Loucy (cell line): ENCODE results near the gene GRB7.

Experiments used
- H2AFZ ChIP-seq: fragments of 200-600 bp; sonication (generic); 2 replicates; pipeline ENCODE4 v1.6.0; 2016; ENCODE audit warnings: antibody characterized with exemption, mild to moderate bottlenecking, low read length, moderate library complexity
- H3F3A ChIP-seq: fragments of 200-600 bp; 2 replicates; pipeline ENCODE4 v1.6.0; 2016; ENCODE audit warnings: antibody characterized with exemption, low read depth, mild to moderate bottlenecking
- H3K27me3 ChIP-seq: fragments of 200-600 bp; sonication (generic); 2 replicates; pipeline ENCODE4 v1.6.1; 2014; ENCODE audit warnings: low read length, mild to moderate bottlenecking; ENCODE audit not compliant: insufficient read depth, poor library complexity, severe bottlenecking
- H3K36me3 ChIP-seq: fragments of 200-600 bp; sonication (generic); 2 replicates; pipeline ENCODE4 v1.6.1; 2016; ENCODE audit warnings: low read length; ENCODE audit not compliant: insufficient read depth
- H3K4me1 ChIP-seq: fragments of 200-600 bp; sonication (generic); 2 replicates; pipeline ENCODE4 v1.5.1; 2014; ENCODE audit warnings: low read length, mild to moderate bottlenecking; ENCODE audit not compliant: insufficient read depth, poor library complexity, severe bottlenecking
- H3K4me2 ChIP-seq: fragments of 200-600 bp; sonication (generic); 2 replicates; pipeline ENCODE4 v1.6.0; 2014; ENCODE audit warnings: antibody characterized with exemption, low read length, low read depth, mild to moderate bottlenecking; ENCODE audit not compliant: poor library complexity, severe bottlenecking
- H3K4me3 ChIP-seq: fragments of 200-600 bp; sonication (generic); 2 replicates; pipeline ENCODE4 v1.5.1; 2014; ENCODE audit warnings: low read length, mild to moderate bottlenecking, mixed read lengths; ENCODE audit not compliant: poor library complexity, severe bottlenecking
- H3K79me2 ChIP-seq: fragments of 200-600 bp; sonication (generic); 2 replicates; pipeline ENCODE4 v1.6.1; 2014; ENCODE audit warnings: low read length; ENCODE audit not compliant: insufficient read depth
- H3K9ac ChIP-seq: fragments of 200-600 bp; sonication (generic); 2 replicates; pipeline ENCODE4 v1.6.0; 2014; ENCODE audit warnings: mild to moderate bottlenecking, low read depth, low read length, moderate library complexity; ENCODE audit not compliant: poor library complexity, severe bottlenecking
- H3K9me2 ChIP-seq: fragments of 200-600 bp; sonication (generic); replicated peaks from 2 replicates; pipeline ENCODE4 v1.6.1; 2016; ENCODE audit warnings: low read depth, low read length, mixed read lengths
- H3K9me3 ChIP-seq: fragments of 200-600 bp; sonication (generic); 2 replicates; pipeline ENCODE4 v1.6.1; 2014; ENCODE audit warnings: mild to moderate bottlenecking, antibody characterized with exemption, low read length, low read depth; ENCODE audit not compliant: insufficient read depth
- H4K20me1 ChIP-seq: fragments of 200-600 bp; sonication (generic); 2 replicates; pipeline ENCODE4 v1.6.0; 2014; ENCODE audit warnings: antibody characterized with exemption, low read length, mild to moderate bottlenecking; ENCODE audit not compliant: insufficient read depth, poor library complexity, severe bottlenecking
- EZH2phosphoT487 ChIP-seq: fragments of 200-600 bp; IDR thresholded peaks from 2 replicates; pipeline ENCODE4 v1.6.1; 2018; ENCODE audit warnings: antibody characterized with exemption, mild to moderate bottlenecking, moderate library complexity, borderline replicate concordance
- TF ChIP-seq, protein P1 (sequence below): fragments of 200-600 bp; sonication (generic); conservative IDR thresholded peaks from 2 replicates; pipeline ENCODE4 v1.5.1; 2014; ENCODE audit warnings: mild to moderate bottlenecking, antibody characterized with exemption, low read length

GRB7 gene

DNA sequence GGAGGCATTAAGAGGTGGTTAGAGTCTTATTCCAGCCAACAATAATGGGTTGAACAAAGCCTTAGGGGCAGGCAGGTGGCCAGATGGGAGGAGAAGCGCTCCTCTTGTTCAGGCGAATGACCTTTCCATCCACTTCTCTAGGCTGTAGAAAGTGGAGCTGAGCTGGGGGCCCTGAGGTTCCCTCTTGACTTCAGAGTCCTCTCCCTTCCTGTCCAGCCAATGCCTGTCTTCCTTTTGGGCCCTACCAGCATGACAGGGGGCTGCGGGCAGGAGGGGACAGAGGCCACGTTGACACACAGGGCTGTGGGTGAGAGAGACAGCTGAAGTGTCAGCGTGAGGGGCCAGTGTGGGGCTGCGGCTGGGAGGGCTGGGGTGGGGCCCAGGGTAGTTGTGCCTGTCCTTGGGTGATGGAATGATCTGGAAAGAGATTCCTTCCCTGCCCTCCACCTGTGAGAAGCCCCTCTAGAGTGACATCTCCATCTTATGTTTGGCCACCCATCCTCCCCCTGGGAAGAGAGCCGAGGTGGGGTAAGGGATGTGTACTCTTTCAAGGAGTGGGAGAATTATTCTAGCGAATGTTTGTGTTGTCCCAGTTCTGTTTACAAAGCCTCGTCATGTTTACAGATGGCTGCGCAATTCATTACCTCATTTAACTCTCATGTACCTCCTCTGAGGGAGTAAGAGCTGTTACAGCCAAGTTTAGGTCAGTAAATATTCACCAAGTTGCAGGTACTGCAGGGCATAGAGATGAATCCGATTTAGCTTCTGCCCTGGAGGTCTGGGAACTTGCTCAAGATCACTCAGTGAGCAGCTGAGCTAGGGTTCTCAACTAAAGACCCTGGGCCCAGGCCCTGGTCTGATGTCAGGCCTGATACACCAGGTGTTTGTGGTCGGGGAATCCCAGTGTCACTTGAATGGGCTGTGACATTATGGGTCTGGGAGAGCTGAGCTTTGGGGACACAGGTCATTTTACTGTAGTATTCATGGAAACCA, 34.5 kb upstream of the GRB7 start:
- Histone ChIP-seq H4K20me1 (no peaks in the 10 kb centered on the region), H3K4me3 (no peak overlapping the region), H2AFZ (no peak overlapping the region), H3K9ac (no peak overlapping the region), H3K9me3 (no peaks in the 10 kb centered on the region), H3K9me2 (no peaks in the 10 kb centered on the region), H3F3A (no peaks in the 10 kb centered on the region), H3K4me2 (no peak overlapping the region), H3K4me1 (peaks cover 7% of the 10 kb centered on the region), H3K27me3 (no peaks in the 10 kb centered on the region), H3K36me3 (no peaks in the 10 kb centered on the region), H3K79me2 (no peaks in the 10 kb centered on the region)
- TF ChIP-seq EZH2phosphoT487 = no peak
- TF ChIP-seq, protein P1, sequence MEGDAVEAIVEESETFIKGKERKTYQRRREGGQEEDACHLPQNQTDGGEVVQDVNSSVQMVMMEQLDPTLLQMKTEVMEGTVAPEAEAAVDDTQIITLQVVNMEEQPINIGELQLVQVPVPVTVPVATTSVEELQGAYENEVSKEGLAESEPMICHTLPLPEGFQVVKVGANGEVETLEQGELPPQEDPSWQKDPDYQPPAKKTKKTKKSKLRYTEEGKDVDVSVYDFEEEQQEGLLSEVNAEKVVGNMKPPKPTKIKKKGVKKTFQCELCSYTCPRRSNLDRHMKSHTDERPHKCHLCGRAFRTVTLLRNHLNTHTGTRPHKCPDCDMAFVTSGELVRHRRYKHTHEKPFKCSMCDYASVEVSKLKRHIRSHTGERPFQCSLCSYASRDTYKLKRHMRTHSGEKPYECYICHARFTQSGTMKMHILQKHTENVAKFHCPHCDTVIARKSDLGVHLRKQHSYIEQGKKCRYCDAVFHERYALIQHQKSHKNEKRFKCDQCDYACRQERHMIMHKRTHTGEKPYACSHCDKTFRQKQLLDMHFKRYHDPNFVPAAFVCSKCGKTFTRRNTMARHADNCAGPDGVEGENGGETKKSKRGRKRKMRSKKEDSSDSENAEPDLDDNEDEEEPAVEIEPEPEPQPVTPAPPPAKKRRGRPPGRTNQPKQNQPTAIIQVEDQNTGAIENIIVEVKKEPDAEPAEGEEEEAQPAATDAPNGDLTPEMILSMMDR = no peak

DNA sequence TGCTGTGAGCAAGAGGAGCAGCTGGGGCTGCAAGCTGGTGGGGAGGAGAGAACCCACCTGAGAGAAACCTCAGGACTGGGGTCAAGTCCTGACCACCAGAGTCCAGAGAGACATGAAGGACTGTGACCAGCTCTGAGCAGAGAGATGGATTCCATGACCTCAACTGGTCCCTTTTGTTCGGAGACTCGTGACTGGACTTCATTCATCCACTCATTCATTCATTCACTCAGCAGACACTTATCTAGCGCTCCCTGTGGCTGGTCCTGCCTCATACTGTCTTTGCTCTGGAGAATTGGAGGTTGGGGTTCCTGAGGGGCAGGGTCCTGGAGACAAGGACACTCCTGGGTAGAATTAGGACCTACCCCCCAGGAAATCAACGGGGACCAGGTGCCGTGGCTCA, 33.8 kb upstream of the GRB7 start:
- Histone ChIP-seq H3K36me3 (no peaks in the 10 kb centered on the region), H3K27me3 (no peaks in the 10 kb centered on the region), H3K4me3 (no peak overlapping the region), H3K4me1 (peaks cover 7% of the 10 kb centered on the region), H3K9me3 (no peaks in the 10 kb centered on the region), H4K20me1 (no peaks in the 10 kb centered on the region), H3K4me2 (no peak overlapping the region), H3K79me2 (no peaks in the 10 kb centered on the region), H3F3A (no peaks in the 10 kb centered on the region), H3K9me2 (no peaks in the 10 kb centered on the region), H3K9ac (no peak overlapping the region), H2AFZ (no peak overlapping the region)
- no peak for TF ChIP-seq EZH2phosphoT487
- TF ChIP-seq, protein P1 = no peak

DNA sequence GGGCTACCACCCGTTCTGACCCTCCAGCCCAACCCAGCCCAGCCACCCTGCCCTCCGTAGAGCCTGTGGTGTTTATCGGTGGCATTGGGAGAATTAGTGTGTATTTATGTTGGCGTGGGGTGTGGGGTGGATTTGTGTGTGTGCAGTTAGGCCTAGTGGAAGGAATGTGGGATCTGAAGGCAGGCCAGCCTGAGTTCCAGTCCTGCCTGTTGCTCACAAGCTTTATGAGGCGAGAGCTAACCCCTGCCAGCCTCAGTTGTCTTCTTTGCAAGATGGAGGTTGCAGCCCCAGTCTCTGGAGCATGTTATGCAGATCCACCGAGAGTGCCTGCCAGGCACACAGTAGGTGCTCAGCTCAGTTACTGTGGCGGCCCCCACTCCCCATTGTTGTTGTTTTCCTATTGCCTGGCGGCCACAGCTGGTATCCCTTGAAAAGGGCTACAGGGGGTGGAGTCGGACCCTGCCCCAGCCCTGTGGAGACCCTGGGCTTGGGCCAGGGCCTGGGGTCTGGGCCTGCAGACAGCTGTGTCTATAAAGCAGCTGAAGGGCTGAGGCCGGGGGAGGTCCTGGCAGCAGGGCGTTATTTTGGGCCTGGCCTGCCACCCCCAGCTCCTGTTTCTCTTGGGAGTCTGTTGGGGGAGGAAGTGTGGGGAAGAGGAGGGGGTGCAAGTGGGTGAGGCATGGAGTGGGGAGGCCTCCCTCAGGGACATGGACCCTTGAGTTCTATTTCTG, 32.8 kb upstream of the GRB7 start:
- Histone ChIP-seq H3K36me3 (no peaks in the 10 kb centered on the region), H3K27me3 (no peaks in the 10 kb centered on the region), H3K9me3 (no peaks in the 10 kb centered on the region), H3K4me1 (peaks cover 16% of the 10 kb centered on the region), H3K4me3 (no peak overlapping the region), H3K9me2 (no peaks in the 10 kb centered on the region), H3K4me2 (no peak overlapping the region), H4K20me1 (no peaks in the 10 kb centered on the region), H2AFZ (no peak overlapping the region), H3K79me2 (no peaks in the 10 kb centered on the region), H3K9ac (no peak overlapping the region), H3F3A (no peaks in the 10 kb centered on the region)
- TF ChIP-seq, protein P1 = no peak
- no peak for TF ChIP-seq EZH2phosphoT487
